ENCODE results near the gene PLXND1. TPM values are rescaled to one million over a fixed set of nuclear protein-coding genes. Genes with fewer than 3 reads are reported as not detected.

PLXND1 gene
- total and polyA plus RNA-seq, 7 experiments from 2014 or later = 0.38 to 82.5 (median 7.1) TPM; not detected in 1

GRCh38 chr3:129624347-129625071 is 18.0 kb upstream of the PLXND1 start:
- ATAC-seq = no peak
- H3K27ac ChIP-seq (ENCODE audit: low read depth, low read length) = no peak overlapping the region
- peaks cover 5 to 9% of the 10 kb centered on the region in 2 donors for H3K4me1 ChIP-seq (ENCODE audit: control insufficient read depth in 2 of 2, insufficient read depth in 2 of 2, low read length in 2 of 2)
- peaks cover 0 to 2% (median 0%) of the 10 kb centered on the region in 5 donors for H3K27me3 Mint-ChIP-seq
- H3K9me3 ChIP-seq (ENCODE audit: control insufficient read depth in 2 of 3, low read length in 3 of 3) = no peaks in the 10 kb centered on the region
- H3K36me3 ChIP-seq (ENCODE audit: control insufficient read depth in 2 of 3, insufficient read depth in 3 of 3, low read length in 3 of 3) = no peaks in the 10 kb centered on the region
- peak overlapping the region in 2 of 10 donors; percentile 12 to 27 for H3K4me3 Mint-ChIP-seq
- intact Hi-C loops (cut with micrococcal nuclease) = loop anchor here (5.0 kb wide), 3 partner anchors 47 to 488 kb away; no protein-coding TSS in a partner anchor
- ChIA-PET CTCF (no interaction called here), POLR2A (no interaction called here)
- H3K4me1 Mint-ChIP-seq = peaks cover 5 to 25% (median 17%) of the 10 kb centered on the region in 7 donors
- peak overlapping the region in 2 of 9 donors; percentile 32 to 45 for H3K27ac Mint-ChIP-seq
- no peaks in the 10 kb centered on the region for H3K36me3 Mint-ChIP-seq
- H3K9me3 Mint-ChIP-seq = no peaks in the 10 kb centered on the region
- no peak overlapping the region for H3K4me3 ChIP-seq (ENCODE audit: low read length)
- no peak for DNase-seq
- H3K27me3 ChIP-seq (ENCODE audit: control insufficient read depth in 2 of 2, insufficient read depth in 2 of 2, low read length in 2 of 2) = no peaks in the 10 kb centered on the region

- H3K4me3 Mint-ChIP-seq = no peak overlapping the region
- intact Hi-C loops (cut with micrococcal nuclease) = no loop called here
Observed at GRCh38 chr3:129623447-129624118, 17.1 kb upstream of the PLXND1 start.

GRCh38 chr3:129622933-129623332 is 16.5 kb upstream of the PLXND1 start:
- ChIA-PET CTCF (interaction anchor here (0.5 kb wide), 1 partner anchor 183 kb away, joined by 3 read pairs; the partner anchor contains the start of genes IFT122 and MBD4), POLR2A (no interaction called here)
- peaks cover 0 to 5% (median 0%) of the 10 kb centered on the region in 5 donors for H3K27me3 Mint-ChIP-seq
- Histone ChIP-seq H3K9me3 (ENCODE audit: control insufficient read depth in 2 of 3, low read length in 3 of 3) (no peaks in the 10 kb centered on the region), H3K27ac (ENCODE audit: low read depth, low read length) (no peak overlapping the region), H3K36me3 (ENCODE audit: control insufficient read depth in 2 of 3, insufficient read depth in 3 of 3, low read length in 3 of 3) (no peaks in the 10 kb centered on the region), H3K4me1 (ENCODE audit: control insufficient read depth in 2 of 2, insufficient read depth in 2 of 2, low read length in 2 of 2) (peaks cover 5 to 9% of the 10 kb centered on the region in 2 donors), H3K27me3 (ENCODE audit: control insufficient read depth in 2 of 2, insufficient read depth in 2 of 2, low read length in 2 of 2) (no peaks in the 10 kb centered on the region), H3K4me3 (ENCODE audit: low read length) (no peak overlapping the region)
- peaks cover 2 to 31% (median 15%) of the 10 kb centered on the region in 7 donors for H3K4me1 Mint-ChIP-seq
- peaks cover 0 to 1% (median 0%) of the 10 kb centered on the region in 11 donors for H3K9me3 Mint-ChIP-seq
- ATAC-seq = no peak
- no peak for DNase-seq
- H3K36me3 Mint-ChIP-seq = no peaks in the 10 kb centered on the region
- H3K4me3 Mint-ChIP-seq = peak overlapping the region in 1 of 10 donors; percentile 56
- intact Hi-C loops (cut with micrococcal nuclease) = no loop called here
- no peak overlapping the region for H3K27ac Mint-ChIP-seq

More at GRCh38 chr3:129623447-129624118, 17.1 kb upstream of the PLXND1 start:
- Mint-ChIP-seq H3K27me3 (peaks cover 0 to 4% (median 0%) of the 10 kb centered on the region in 5 donors), H3K27ac (no peak overlapping the region), H3K9me3 (no peaks in the 10 kb centered on the region), H3K4me1 (peaks cover 5 to 29% (median 18%) of the 10 kb centered on the region in 7 donors), H3K36me3 (no peaks in the 10 kb centered on the region)
- POLR2A ChIA-PET = no interaction called here
- Histone ChIP-seq H3K36me3 (ENCODE audit: control insufficient read depth in 2 of 3, insufficient read depth in 3 of 3, low read length in 3 of 3) (no peaks in the 10 kb centered on the region), H3K4me3 (ENCODE audit: low read length) (no peak overlapping the region), H3K27ac (ENCODE audit: low read depth, low read length) (no peak overlapping the region), H3K4me1 (ENCODE audit: control insufficient read depth in 2 of 2, insufficient read depth in 2 of 2, low read length in 2 of 2) (peaks cover 5 to 9% of the 10 kb centered on the region in 2 donors), H3K27me3 (ENCODE audit: control insufficient read depth in 2 of 2, insufficient read depth in 2 of 2, low read length in 2 of 2) (no peaks in the 10 kb centered on the region), H3K9me3 (ENCODE audit: control insufficient read depth in 2 of 3, low read length in 3 of 3) (no peaks in the 10 kb centered on the region)
- ATAC-seq (no peak), DNase-seq (no peak)
- CTCF ChIA-PET = no interaction called here

- H3K36me3 ChIP-seq (ENCODE audit: control insufficient read depth in 2 of 3, insufficient read depth in 3 of 3, low read length in 3 of 3) = no peaks in the 10 kb centered on the region
- peaks cover 0 to 1% (median 0%) of the 10 kb centered on the region in 11 donors for H3K9me3 Mint-ChIP-seq
- no peak overlapping the region for H3K27ac ChIP-seq (ENCODE audit: low read depth, low read length)
- peaks cover 0 to 25% (median 11%) of the 10 kb centered on the region in 7 donors for H3K4me1 Mint-ChIP-seq
- H3K27ac Mint-ChIP-seq = no peak overlapping the region
- ATAC-seq (no peak), DNase-seq (no peak)
- peaks cover 5 to 9% of the 10 kb centered on the region in 2 donors for H3K4me1 ChIP-seq (ENCODE audit: control insufficient read depth in 2 of 2, insufficient read depth in 2 of 2, low read length in 2 of 2)
- H3K4me3 ChIP-seq (ENCODE audit: low read length) = no peak overlapping the region
- H3K27me3 ChIP-seq (ENCODE audit: control insufficient read depth in 2 of 2, insufficient read depth in 2 of 2, low read length in 2 of 2) = no peaks in the 10 kb centered on the region
- H3K4me3 Mint-ChIP-seq = no peak overlapping the region
- H3K27me3 Mint-ChIP-seq = peaks cover 0 to 5% (median 0%) of the 10 kb centered on the region in 5 donors
- intact Hi-C loops (cut with micrococcal nuclease) = no loop called here
- ChIA-PET CTCF (interaction anchor here (0.5 to 0.6 kb wide), 2 partner anchors 24 to 182 kb away, joined by 3 read pairs; partner anchors contain the start of genes IFT122 and MBD4), POLR2A (no interaction called here)
- no peaks in the 10 kb centered on the region for H3K9me3 ChIP-seq (ENCODE audit: control insufficient read depth in 2 of 3, low read length in 3 of 3)
- no peaks in the 10 kb centered on the region for H3K36me3 Mint-ChIP-seq
Observed at GRCh38 chr3:129622226-129622874, 15.9 kb upstream of the PLXND1 start.

GRCh38 chr3:129621626-129622225 is 15.2 kb upstream of the PLXND1 start:
- no peaks in the 10 kb centered on the region for H3K27me3 ChIP-seq (ENCODE audit: control insufficient read depth in 2 of 2, insufficient read depth in 2 of 2, low read length in 2 of 2)
- H3K27ac Mint-ChIP-seq = no peak overlapping the region
- peaks cover 0 to 21% (median 10%) of the 10 kb centered on the region in 7 donors for H3K4me1 Mint-ChIP-seq
- ChIA-PET POLR2A (no interaction called here), CTCF (interaction anchor here (0.6 kb wide), 1 partner anchor 23 kb away, joined by 3 read pairs; no protein-coding TSS in a partner anchor)
- H3K27me3 Mint-ChIP-seq = peaks cover 0 to 5% (median 0%) of the 10 kb centered on the region in 5 donors
- no peak overlapping the region for H3K4me3 ChIP-seq (ENCODE audit: low read length)
- H3K36me3 ChIP-seq (ENCODE audit: control insufficient read depth in 2 of 3, insufficient read depth in 3 of 3, low read length in 3 of 3) = no peaks in the 10 kb centered on the region
- H3K4me1 ChIP-seq (ENCODE audit: control insufficient read depth in 2 of 2, insufficient read depth in 2 of 2, low read length in 2 of 2) = peaks cover 5 to 6% of the 10 kb centered on the region in 2 donors
- no peak overlapping the region for H3K27ac ChIP-seq (ENCODE audit: low read depth, low read length)
- peaks cover 0 to 1% (median 0%) of the 10 kb centered on the region in 11 donors for H3K9me3 Mint-ChIP-seq
- intact Hi-C loops (cut with micrococcal nuclease) = no loop called here
- H3K36me3 Mint-ChIP-seq = no peaks in the 10 kb centered on the region
- DNase-seq (no peak), ATAC-seq (no peak)
- no peak overlapping the region for H3K4me3 Mint-ChIP-seq
- H3K9me3 ChIP-seq (ENCODE audit: control insufficient read depth in 2 of 3, low read length in 3 of 3) = no peaks in the 10 kb centered on the region

GRCh38 chr3:129620828-129621559 is 14.5 kb upstream of the PLXND1 start:
- no peak overlapping the region for H3K4me3 ChIP-seq (ENCODE audit: low read length)
- ATAC-seq = no peak
- H3K27ac Mint-ChIP-seq = no peak overlapping the region
- no peaks in the 10 kb centered on the region for H3K27me3 ChIP-seq (ENCODE audit: control insufficient read depth in 2 of 2, insufficient read depth in 2 of 2, low read length in 2 of 2)
- CTCF ChIA-PET = no interaction called here
- DNase-seq = no peak
- peaks cover 0 to 5% (median 0%) of the 10 kb centered on the region in 5 donors for H3K27me3 Mint-ChIP-seq
- H3K4me1 Mint-ChIP-seq = peaks cover 0 to 16% (median 6%) of the 10 kb centered on the region in 7 donors
- POLR2A ChIA-PET = no interaction called here
- H3K9me3 ChIP-seq (ENCODE audit: control insufficient read depth in 2 of 3, low read length in 3 of 3) = no peaks in the 10 kb centered on the region
- H3K36me3 Mint-ChIP-seq = no peaks in the 10 kb centered on the region
- intact Hi-C loops (cut with micrococcal nuclease) = no loop called here
- no peak overlapping the region for H3K4me3 Mint-ChIP-seq
- H3K4me1 ChIP-seq (ENCODE audit: control insufficient read depth in 2 of 2, insufficient read depth in 2 of 2, low read length in 2 of 2) = peaks cover 0 to under 1% of the 10 kb centered on the region in 2 donors
- H3K27ac ChIP-seq (ENCODE audit: low read depth, low read length) = no peak overlapping the region
- peaks cover 0 to 1% (median 0%) of the 10 kb centered on the region in 11 donors for H3K9me3 Mint-ChIP-seq
- H3K36me3 ChIP-seq (ENCODE audit: control insufficient read depth in 2 of 3, insufficient read depth in 3 of 3, low read length in 3 of 3) = no peaks in the 10 kb centered on the region
